ENCODE data around the gene RORC. TPM values are rescaled to one million over a fixed set of nuclear protein-coding genes. Genes with fewer than 3 reads are reported as not detected.

Gene RORC
- total RNA-seq, 1 donor from 2014 or later: not detected

- Mint-ChIP-seq H3K9me3 (ENCODE audit: low read depth) (no peaks in the 10 kb centered on the region), H3K27me3 (ENCODE audit: low read depth) (peaks cover 20% of the 10 kb centered on the region), H3K36me3 (ENCODE audit: low read depth) (peaks cover 3% of the 10 kb centered on the region), H3K4me1 (ENCODE audit: low read depth) (peaks cover 7% of the 10 kb centered on the region), H3K27ac (ENCODE audit: unreplicated experiment) (no peak overlapping the region), H3K4me3 (ENCODE audit: unreplicated experiment) (no peak overlapping the region)
- no peak for DNase-seq (ENCODE audit: low spot score)
- TF ChIP-seq, protein P1, sequence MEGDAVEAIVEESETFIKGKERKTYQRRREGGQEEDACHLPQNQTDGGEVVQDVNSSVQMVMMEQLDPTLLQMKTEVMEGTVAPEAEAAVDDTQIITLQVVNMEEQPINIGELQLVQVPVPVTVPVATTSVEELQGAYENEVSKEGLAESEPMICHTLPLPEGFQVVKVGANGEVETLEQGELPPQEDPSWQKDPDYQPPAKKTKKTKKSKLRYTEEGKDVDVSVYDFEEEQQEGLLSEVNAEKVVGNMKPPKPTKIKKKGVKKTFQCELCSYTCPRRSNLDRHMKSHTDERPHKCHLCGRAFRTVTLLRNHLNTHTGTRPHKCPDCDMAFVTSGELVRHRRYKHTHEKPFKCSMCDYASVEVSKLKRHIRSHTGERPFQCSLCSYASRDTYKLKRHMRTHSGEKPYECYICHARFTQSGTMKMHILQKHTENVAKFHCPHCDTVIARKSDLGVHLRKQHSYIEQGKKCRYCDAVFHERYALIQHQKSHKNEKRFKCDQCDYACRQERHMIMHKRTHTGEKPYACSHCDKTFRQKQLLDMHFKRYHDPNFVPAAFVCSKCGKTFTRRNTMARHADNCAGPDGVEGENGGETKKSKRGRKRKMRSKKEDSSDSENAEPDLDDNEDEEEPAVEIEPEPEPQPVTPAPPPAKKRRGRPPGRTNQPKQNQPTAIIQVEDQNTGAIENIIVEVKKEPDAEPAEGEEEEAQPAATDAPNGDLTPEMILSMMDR (IDR thresholded peaks at IDR 0.05): no peak
These were observed 17.5 kb upstream of the RORC start for GRCh38 chr1:151849126-151849525.

DNA sequence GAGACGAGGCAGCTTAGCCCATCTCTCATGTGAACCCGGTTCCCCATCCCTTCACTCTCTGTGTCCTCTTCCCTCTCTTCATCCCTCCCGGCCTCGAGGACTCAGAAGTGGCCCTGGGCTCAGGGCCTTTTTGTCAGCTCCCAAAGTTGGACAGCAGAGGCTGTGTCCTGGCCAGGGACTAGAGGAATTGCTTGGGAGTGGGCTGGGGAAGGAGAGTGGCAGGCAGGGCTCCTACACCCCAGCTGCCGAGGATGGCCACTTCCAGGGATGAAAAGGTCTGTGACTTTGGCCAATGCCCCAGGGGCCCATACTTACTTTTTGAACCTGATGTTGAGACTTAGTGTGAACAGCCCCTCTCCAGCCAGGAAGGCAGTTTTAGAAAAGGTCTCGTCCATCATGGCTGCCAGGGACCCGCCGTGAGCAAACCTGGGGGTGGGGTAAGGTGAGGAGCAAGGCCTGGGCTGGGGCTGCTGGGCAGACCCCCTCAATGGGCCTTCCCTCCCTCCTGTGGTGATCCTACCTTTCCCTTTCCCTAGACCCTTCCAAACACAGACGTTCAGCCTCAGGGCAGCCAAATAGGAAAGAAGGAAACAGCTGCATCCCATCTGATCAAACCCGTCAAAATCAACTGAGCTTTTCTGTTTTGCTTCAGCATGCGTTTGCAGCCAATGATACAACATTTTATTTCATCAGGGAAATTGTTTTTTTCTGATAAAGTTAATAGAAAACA is 16.4 kb upstream of the RORC start:
- Mint-ChIP-seq H3K4me3 (ENCODE audit: unreplicated experiment) (no peak overlapping the region), H3K36me3 (ENCODE audit: low read depth) (peaks cover 3% of the 10 kb centered on the region), H3K4me1 (ENCODE audit: low read depth) (peaks cover 7% of the 10 kb centered on the region), H3K9me3 (ENCODE audit: low read depth) (no peaks in the 10 kb centered on the region), H3K27me3 (ENCODE audit: low read depth) (peaks cover 21% of the 10 kb centered on the region), H3K27ac (ENCODE audit: unreplicated experiment) (no peak overlapping the region)
- no peak for DNase-seq (ENCODE audit: low spot score)
- TF ChIP-seq, protein P1 (IDR thresholded peaks at IDR 0.05): no peak

DNA sequence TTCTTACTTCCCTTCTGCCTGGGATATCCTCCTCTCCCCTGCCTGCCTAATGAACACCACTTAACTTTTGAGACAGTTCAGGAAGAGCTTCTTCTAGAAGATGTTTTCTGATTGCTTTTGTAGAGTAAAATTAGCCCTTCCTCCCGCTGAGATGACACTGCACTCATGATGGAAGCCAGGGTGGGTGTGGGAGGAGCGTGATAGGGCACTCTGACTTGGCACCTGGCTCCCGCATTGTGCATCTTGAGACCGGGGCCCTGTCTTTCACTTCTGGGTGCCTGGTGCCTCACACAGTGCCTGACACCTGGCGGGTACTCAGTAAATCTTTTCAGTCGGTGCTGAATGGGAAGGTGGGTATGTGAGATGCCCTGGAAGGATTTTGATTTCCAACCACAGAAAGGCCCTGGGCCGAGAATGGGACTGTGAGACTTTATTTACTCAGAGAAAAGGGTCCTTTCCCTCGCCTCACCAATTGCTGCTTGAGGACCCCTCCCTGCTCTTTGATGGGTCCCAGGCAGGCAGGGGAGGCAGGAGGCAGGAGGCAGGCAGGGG is 15.2 kb upstream of the RORC start:
- no peaks in the 10 kb centered on the region for H3K9me3 Mint-ChIP-seq (ENCODE audit: low read depth)
- H3K27me3 Mint-ChIP-seq (ENCODE audit: low read depth): peaks cover 16% of the 10 kb centered on the region

DNA sequence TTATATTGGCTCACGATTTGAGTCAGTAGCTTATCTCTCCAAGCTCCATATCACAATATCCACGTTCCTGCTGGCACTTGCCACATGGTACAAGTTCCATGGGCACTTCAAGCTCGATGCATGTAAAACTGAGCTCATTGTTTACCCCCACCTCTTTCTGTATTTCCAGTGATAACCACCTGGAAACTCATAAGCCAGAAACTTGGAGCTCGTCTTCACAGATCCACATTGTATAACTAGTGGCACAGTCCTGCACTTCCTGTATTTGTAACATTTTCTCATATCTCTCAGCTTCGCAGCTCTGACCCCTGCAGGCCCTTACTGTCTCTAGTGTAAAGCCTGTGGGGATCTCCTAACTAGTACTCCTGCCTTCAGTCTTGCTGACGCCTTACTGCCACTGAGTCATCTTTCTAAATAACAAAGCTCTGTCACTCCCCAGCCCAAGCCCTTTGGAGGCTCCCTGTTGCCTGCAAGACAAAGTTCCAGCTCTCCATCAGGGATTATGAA is 14.5 kb upstream of the RORC start:
- H3K27me3 Mint-ChIP-seq (ENCODE audit: low read depth): peaks cover 12% of the 10 kb centered on the region
- DNase-seq (ENCODE audit: low spot score): no peak
- no peak overlapping the region for H3K27ac Mint-ChIP-seq (ENCODE audit: unreplicated experiment)
- peaks cover 3% of the 10 kb centered on the region for H3K36me3 Mint-ChIP-seq (ENCODE audit: low read depth)
- TF ChIP-seq, protein P1 (IDR thresholded peaks at IDR 0.05): no peak
- H3K4me1 Mint-ChIP-seq (ENCODE audit: low read depth): peaks cover 7% of the 10 kb centered on the region
- no peaks in the 10 kb centered on the region for H3K9me3 Mint-ChIP-seq (ENCODE audit: low read depth)
- no peak overlapping the region for H3K4me3 Mint-ChIP-seq (ENCODE audit: unreplicated experiment)

More for the DNA sequence above, 15.2 kb upstream of the RORC start:
- no peak for DNase-seq (ENCODE audit: low spot score)
- H3K4me1 Mint-ChIP-seq (ENCODE audit: low read depth): peaks cover 7% of the 10 kb centered on the region
- TF ChIP-seq, protein P1 (IDR thresholded peaks at IDR 0.05): no peak
- no peak overlapping the region for H3K4me3 Mint-ChIP-seq (ENCODE audit: unreplicated experiment)
- H3K36me3 Mint-ChIP-seq (ENCODE audit: low read depth): peaks cover 3% of the 10 kb centered on the region
- no peak overlapping the region for H3K27ac Mint-ChIP-seq (ENCODE audit: unreplicated experiment)

GRCh38 chr1:151843398-151843797 is 11.8 kb upstream of the RORC start:
- no peak for DNase-seq (ENCODE audit: low spot score)
- Mint-ChIP-seq H3K36me3 (ENCODE audit: low read depth) (peaks cover 3% of the 10 kb centered on the region), H3K4me1 (ENCODE audit: low read depth) (peaks cover 19% of the 10 kb centered on the region), H3K9me3 (ENCODE audit: low read depth) (no peaks in the 10 kb centered on the region), H3K27me3 (ENCODE audit: low read depth) (peaks cover 15% of the 10 kb centered on the region), H3K4me3 (ENCODE audit: unreplicated experiment) (no peak overlapping the region), H3K27ac (ENCODE audit: unreplicated experiment) (no peak overlapping the region)
- TF ChIP-seq, protein P1 (IDR thresholded peaks at IDR 0.05): no peak

Measured in chondrocyte (in vitro differentiated cells).